Fibroblast of villous mesenchyme (primary cell): ENCODE data around the gene ARHGAP6. TPM values are rescaled to one million over a fixed set of nuclear protein-coding genes. Genes with fewer than 3 reads are reported as not detected.

Experiments used
- DNase-seq: peaks from one replicate; pipeline ENCODE4 v3.0.0-alpha.2; 2010; ENCODE audit warnings: low read depth
- H3K4me3 ChIP-seq: 2 replicates; pipeline ENCODE4 v1.5.1; 2011; ENCODE audit warnings: low read depth, mild to moderate bottlenecking, low read length
- CTCF ChIP-seq: IDR thresholded peaks from 2 replicates; pipeline ENCODE4 v1.5.1; 2012; ENCODE audit warnings: low read depth, mild to moderate bottlenecking, low read length; ENCODE audit not compliant: insufficient read depth
- total RNA-seq: library from RNA; depleted of rRNA; stranded (reverse); fragments of >200 nt; gene quantifications from 2 replicates; pipeline ENCODE4 v1.2.3, GENCODE V29; 2012

The ARHGAP6 gene
- total RNA-seq, 1 donor = 1.7 TPM

- H3K4me3 ChIP-seq = no peak overlapping the region
- peak; percentile 86 for DNase-seq
- TF ChIP-seq CTCF = no peak
Measured at GRCh38 chrX:11431786-11432185, 233.9 kb downstream of the ARHGAP6 start.

GRCh38 chrX:11430271-11430670 is 235.4 kb downstream of the ARHGAP6 start:
- no peak overlapping the region for H3K4me3 ChIP-seq
- DNase-seq = no peak
- TF ChIP-seq CTCF = no peak

GRCh38 chrX:11429538-11430085 is 236.1 kb downstream of the ARHGAP6 start:
- no peak for DNase-seq
- H3K4me3 ChIP-seq = no peak overlapping the region
- no peak for TF ChIP-seq CTCF

- no peak for DNase-seq
- TF ChIP-seq CTCF = peak; percentile 31
- H3K4me3 ChIP-seq = peak overlapping the region; percentile 59
Measured at GRCh38 chrX:11427453-11428071, 238.2 kb downstream of the ARHGAP6 start.

GRCh38 chrX:11426712-11427452 is 238.8 kb downstream of the ARHGAP6 start:
- no peak for TF ChIP-seq CTCF
- no peak for DNase-seq
- peak overlapping the region; percentile 59 for H3K4me3 ChIP-seq

GRCh38 chrX:11424903-11425674 is 240.6 kb downstream of the ARHGAP6 start:
- no peak for DNase-seq
- no peak overlapping the region for H3K4me3 ChIP-seq
- no peak for TF ChIP-seq CTCF
